Measurements from ENCODE around the gene CFAP74. TPM values are rescaled to one million over a fixed set of nuclear protein-coding genes. Genes with fewer than 3 reads are reported as not detected.
"Not testable (repeated sequence)": the region's sequence is repeated elsewhere in the genome, so short reads cannot be mapped to it uniquely, and the experiment has no call there.

The CFAP74 gene
- total and polyA plus RNA-seq, 9 donors, result 0.05 to 8.0 (median 0.58) TPM; not detected in 1

DNA sequence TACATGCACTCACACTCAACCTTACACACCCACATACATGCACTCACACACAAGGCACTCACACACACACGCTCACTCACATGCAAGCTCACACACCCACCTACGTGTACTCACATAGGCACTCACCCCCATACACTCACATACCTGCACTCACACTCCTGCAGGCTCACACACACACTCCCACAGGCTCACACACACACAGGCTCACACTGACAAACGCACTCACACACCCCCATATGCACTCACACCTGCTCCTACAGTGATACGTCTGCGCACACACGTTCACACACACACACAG is 65.4 kb downstream of the CFAP74 start:
- Histone ChIP-seq H3K27me3 (no peaks in the 10 kb centered on the region), H3K36me3 (no peaks in the 10 kb centered on the region), H3K4me1 (ENCODE audit: insufficient read depth) (no peaks in the 10 kb centered on the region), H3K9me3 (no peaks in the 10 kb centered on the region), H3K27ac (no peak overlapping the region), H3K4me3 (no peak overlapping the region)
- WGBS, 3 donors, result 65 to 71% (median 68%) methylated on average over 6 of the region's 6 CpGs
- DNase-seq, result no peak
- TF ChIP-seq, protein P1, sequence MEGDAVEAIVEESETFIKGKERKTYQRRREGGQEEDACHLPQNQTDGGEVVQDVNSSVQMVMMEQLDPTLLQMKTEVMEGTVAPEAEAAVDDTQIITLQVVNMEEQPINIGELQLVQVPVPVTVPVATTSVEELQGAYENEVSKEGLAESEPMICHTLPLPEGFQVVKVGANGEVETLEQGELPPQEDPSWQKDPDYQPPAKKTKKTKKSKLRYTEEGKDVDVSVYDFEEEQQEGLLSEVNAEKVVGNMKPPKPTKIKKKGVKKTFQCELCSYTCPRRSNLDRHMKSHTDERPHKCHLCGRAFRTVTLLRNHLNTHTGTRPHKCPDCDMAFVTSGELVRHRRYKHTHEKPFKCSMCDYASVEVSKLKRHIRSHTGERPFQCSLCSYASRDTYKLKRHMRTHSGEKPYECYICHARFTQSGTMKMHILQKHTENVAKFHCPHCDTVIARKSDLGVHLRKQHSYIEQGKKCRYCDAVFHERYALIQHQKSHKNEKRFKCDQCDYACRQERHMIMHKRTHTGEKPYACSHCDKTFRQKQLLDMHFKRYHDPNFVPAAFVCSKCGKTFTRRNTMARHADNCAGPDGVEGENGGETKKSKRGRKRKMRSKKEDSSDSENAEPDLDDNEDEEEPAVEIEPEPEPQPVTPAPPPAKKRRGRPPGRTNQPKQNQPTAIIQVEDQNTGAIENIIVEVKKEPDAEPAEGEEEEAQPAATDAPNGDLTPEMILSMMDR (IDR thresholded peaks at IDR 0.05), result no peak
- TF ChIP-seq EP300 (IDR thresholded peaks at IDR 0.05) (no peak), POLR2A (IDR thresholded peaks at IDR 0.05) (no peak)
- intact Hi-C loops (cut with DNase I), result no loop called here

DNA sequence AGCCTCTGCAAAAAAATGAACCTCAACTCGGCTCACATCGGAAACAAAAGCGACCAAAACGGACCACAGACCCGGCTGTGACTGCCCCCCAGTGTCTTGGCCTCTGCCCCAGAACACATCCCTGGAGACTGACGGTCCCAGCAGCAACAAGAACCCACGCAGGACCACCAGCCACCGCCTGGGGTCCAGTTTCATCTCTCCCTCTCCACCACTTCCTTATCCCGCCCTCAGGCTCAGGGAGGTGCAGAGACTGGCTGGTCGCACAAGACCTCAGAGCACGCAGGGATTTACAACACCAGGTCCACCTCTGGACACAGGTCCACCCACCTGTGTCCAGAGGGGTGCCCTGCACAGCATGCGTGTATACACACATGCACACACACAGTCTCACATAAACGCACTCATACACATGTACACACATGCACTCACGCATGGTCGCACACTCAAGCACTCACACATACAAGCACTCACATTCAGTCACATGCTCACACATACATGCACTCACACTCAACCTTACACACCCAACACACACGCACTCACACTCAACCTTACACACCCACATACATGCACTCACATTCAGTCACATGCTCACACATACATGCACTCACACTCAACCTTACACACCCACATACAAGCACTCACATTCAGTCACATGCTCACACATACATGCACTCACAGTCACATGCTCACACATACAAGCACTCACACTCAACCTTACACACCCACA is 65.9 kb downstream of the CFAP74 start:
- TF ChIP-seq POLR2A (IDR thresholded peaks at IDR 0.05), result no peak
- TF ChIP-seq, protein P1 (IDR thresholded peaks at IDR 0.05), result no peak
- no peak for TF ChIP-seq EP300 (IDR thresholded peaks at IDR 0.05)
- no peak overlapping the region for H3K27ac ChIP-seq
- no peaks in the 10 kb centered on the region for H3K27me3 ChIP-seq
- no peak overlapping the region for H3K4me3 ChIP-seq
- no peaks in the 10 kb centered on the region for H3K4me1 ChIP-seq (ENCODE audit: insufficient read depth)
- H3K9me3 ChIP-seq, result no peaks in the 10 kb centered on the region
- peak in 1 of 5 donors; percentile 5 for DNase-seq
- H3K36me3 ChIP-seq, result no peaks in the 10 kb centered on the region
- intact Hi-C loops (cut with DNase I), result no loop called here
- 55 to 68% (median 64%) methylated on average over 16 of the region's 16 CpGs for WGBS, 3 donors

DNA sequence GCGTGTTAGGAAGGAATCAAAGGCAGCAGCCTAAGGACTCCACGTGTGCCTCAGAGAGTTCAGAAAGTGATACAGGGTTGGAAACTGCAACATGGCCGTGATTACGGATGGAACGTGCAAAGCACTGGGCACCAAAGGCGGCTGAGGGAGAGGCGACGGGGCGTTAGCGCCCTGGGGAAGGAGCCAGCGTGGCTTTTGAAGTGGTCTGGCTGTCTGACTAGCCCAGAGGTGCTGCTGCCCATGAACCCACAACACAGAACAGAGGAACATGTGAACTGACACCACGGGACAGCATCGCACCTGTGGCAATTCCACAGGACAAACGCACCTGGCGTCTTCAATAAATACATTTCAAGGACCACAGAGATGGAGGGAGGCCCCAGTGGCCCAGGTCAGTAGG is 66.5 kb downstream of the CFAP74 start:
- WGBS, 3 donors, result 63 to 73% (median 63%) methylated on average over 15 of the region's 15 CpGs
- intact Hi-C loops (cut with DNase I), result no loop called here
- DNase-seq, result peak in 1 of 5 donors; percentile 17

DNA sequence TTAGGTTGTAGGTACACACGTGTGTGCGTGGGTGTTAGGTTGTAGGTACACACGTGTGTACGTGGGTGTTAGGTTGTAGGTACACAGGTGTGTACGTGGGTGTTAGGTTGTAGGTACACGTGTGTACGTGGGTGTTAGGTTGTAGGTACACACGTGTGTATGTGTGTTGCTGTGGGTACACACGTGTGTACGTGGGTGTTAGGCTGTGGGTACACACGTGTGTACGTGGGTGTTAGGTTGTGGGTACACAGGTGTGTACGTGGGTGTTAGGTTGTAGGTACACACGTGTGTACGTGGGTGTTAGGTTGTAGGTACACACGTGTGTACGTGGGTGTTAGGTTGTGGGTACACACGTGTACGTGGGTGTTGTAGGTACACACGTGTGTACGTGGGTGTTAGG is 68.7 kb downstream of the CFAP74 start:
- H3K36me3 ChIP-seq; H3K4me1 ChIP-seq (ENCODE audit: insufficient read depth); DNase-seq; intact Hi-C loops (cut with DNase I); H3K27me3 ChIP-seq; H3K4me3 ChIP-seq; H3K27ac ChIP-seq; H3K9me3 ChIP-seq: not testable (repeated sequence)
- 59 to 75% (median 60%) methylated on average over 4 to 5 of the region's 21 CpGs for WGBS, 3 donors

More for the DNA sequence above, 66.5 kb downstream of the CFAP74 start:
- H3K9me3 ChIP-seq, result no peaks in the 10 kb centered on the region
- no peaks in the 10 kb centered on the region for H3K36me3 ChIP-seq
- H3K27ac ChIP-seq, result no peak overlapping the region
- H3K27me3 ChIP-seq, result no peaks in the 10 kb centered on the region
- no peak overlapping the region for H3K4me3 ChIP-seq
- TF ChIP-seq, protein P1 (IDR thresholded peaks at IDR 0.05), result no peak
- no peak for TF ChIP-seq POLR2A (IDR thresholded peaks at IDR 0.05)
- TF ChIP-seq EP300 (IDR thresholded peaks at IDR 0.05), result no peak
- no peaks in the 10 kb centered on the region for H3K4me1 ChIP-seq (ENCODE audit: insufficient read depth)
